ENCODE data around the gene ALPP.

- TF ChIP-seq CTCF (IDR thresholded peaks at IDR 0.05) (no peak), JAZF1 (CRISPR knock-in tag; IDR thresholded peaks at IDR 0.05) (no peak), E2F4 (CRISPR knock-in tag; IDR thresholded peaks at IDR 0.05; ENCODE audit: borderline replicate concordance, low read depth) (no peak), RELA (CRISPR knock-in tag; IDR thresholded peaks at IDR 0.05; ENCODE audit: borderline replicate concordance) (no peak), TEAD4 (CRISPR knock-in tag; IDR thresholded peaks at IDR 0.05) (no peak), MXD4 (CRISPR knock-in tag; IDR thresholded peaks at IDR 0.05; ENCODE audit: borderline replicate concordance) (no peak), MAX (CRISPR knock-in tag; IDR thresholded peaks at IDR 0.05) (no peak), CREB1 (CRISPR knock-in tag; IDR thresholded peaks at IDR 0.05) (no peak), USF2 (CRISPR knock-in tag; IDR thresholded peaks at IDR 0.05) (no peak), STAT6 (CRISPR knock-in tag; conservative IDR thresholded peaks at IDR 0.05; ENCODE audit: low read depth) (no peak), PRRX2 (CRISPR knock-in tag; IDR thresholded peaks at IDR 0.05) (no peak)
Observed at GRCh38 chr2:232415736-232416520, 37.4 kb downstream of the ALPP start.
